PC-9 (cell line): ENCODE results near the gene AVEN. TPM values are rescaled to one million over a fixed set of nuclear protein-coding genes. Genes with fewer than 3 reads are reported as not detected.
"Not testable (repeated sequence)": the region's sequence is repeated elsewhere in the genome, so short reads cannot be mapped to it uniquely, and the experiment has no call there.

Experiments
- BruUV-seq: library from RNA; stranded (reverse); fragments of 400-500 nt; replicated peaks from 2 replicates; lab custom pipeline; 2021; lab: Mats Ljungman, UMichigan
- CTCF ChIA-PET: fragments of 300-600 bp; sonication (Branson Sonifier 250); formaldehyde crosslinking; loops from one replicate; lab custom pipeline; 2022; ENCODE audit warnings: antibody characterized with exemption; lab: Charles Lee
- POLR2A ChIA-PET: fragments of 300-600 bp; sonication (Branson Sonifier 250); formaldehyde crosslinking; loops from one replicate; lab custom pipeline; 2022; ENCODE audit warnings: antibody characterized with exemption; ENCODE audit not compliant: unreplicated experiment; lab: Charles Lee
- DNase-seq, 2 experiments: peaks; one replicate each; pipeline versions ENCODE4 v3.0.0 to v3.0.0-alpha.2; 2015 to 2022; ENCODE audit warnings: mixed read lengths in 1 of 2
- H2AFZ ChIP-seq: fragments of 200-600 bp; sonication (generic); 2 replicates; pipeline ENCODE4 v1.8.1; 2017; ENCODE audit warnings: antibody characterized with exemption
- H3F3A ChIP-seq: fragments of 200-600 bp; sonication (generic); 2 replicates; pipeline ENCODE4 v1.8.1; 2017; ENCODE audit warnings: antibody characterized with exemption, mild to moderate bottlenecking, low read depth; ENCODE audit not compliant: insufficient read depth
- H3K27ac ChIP-seq: fragments of 200-600 bp; sonication (generic); 2 replicates; pipeline ENCODE4 v1.6.1; 2016; ENCODE audit warnings: mixed run types
- H3K27me3 ChIP-seq: fragments of 200-600 bp; sonication (generic); 2 replicates; pipeline ENCODE4 v1.6.1; 2016; ENCODE audit warnings: low read depth, mixed run types; ENCODE audit not compliant: insufficient read depth
- H3K36me3 ChIP-seq: fragments of 200-600 bp; sonication (generic); 2 replicates; pipeline ENCODE4 v1.6.1; 2016; ENCODE audit warnings: low read depth, mixed run types
- H3K4me1 ChIP-seq: fragments of 200-600 bp; sonication (generic); replicated peaks from 2 replicates; pipeline ENCODE4 v1.6.1; 2016; ENCODE audit warnings: mixed run types; ENCODE audit not compliant: insufficient read depth
- H3K4me2 ChIP-seq: fragments of 200-600 bp; sonication (generic); 2 replicates; pipeline ENCODE4 v1.6.1; 2017; ENCODE audit warnings: mixed run types
- H3K4me3 ChIP-seq: fragments of 200-600 bp; sonication (generic); 2 replicates; pipeline ENCODE4 v1.6.1; 2016; ENCODE audit warnings: mixed run types
- H3K79me2 ChIP-seq: fragments of 200-600 bp; sonication (generic); 2 replicates; pipeline ENCODE4 v1.6.1; 2017; ENCODE audit warnings: low read depth, mixed run types
- H3K9me2 ChIP-seq: fragments of 200-600 bp; sonication (generic); 2 replicates; pipeline ENCODE4 v1.8.1; 2017; ENCODE audit warnings: mild to moderate bottlenecking; ENCODE audit not compliant: insufficient read depth
- H3K9me3 ChIP-seq: fragments of 200-600 bp; sonication (generic); 2 replicates; pipeline ENCODE4 v1.8.1; 2016; ENCODE audit warnings: low read depth; ENCODE audit not compliant: insufficient read depth
- H4K20me1 ChIP-seq: fragments of 200-600 bp; sonication (generic); 2 replicates; pipeline ENCODE4 v1.8.1; 2017; ENCODE audit not compliant: insufficient read depth
- EZH2 ChIP-seq: fragments of 200-600 bp; sonication (generic); IDR thresholded peaks from 2 replicates; pipeline ENCODE4 v1.8.0; 2017; ENCODE audit warnings: antibody characterized with exemption, low read depth
- intact Hi-C: fragments of 100-400 bp; cut with micrococcal nuclease; formaldehyde crosslinking; loops from one replicate; pipeline ENCODE4 v1.10.0; 2022; ENCODE audit not compliant: unreplicated experiment
- total RNA-seq: library from RNA; stranded (reverse); gene quantifications from 2 replicates; pipeline ENCODE4 v1.2.3, GENCODE V29; 2021
- TF ChIP-seq, protein P1 (sequence below): fragments of 200-600 bp; sonication (generic); conservative IDR thresholded peaks from 2 replicates; pipeline ENCODE4 v1.6.1; 2017; ENCODE audit warnings: mixed run types, antibody characterized with exemption, mild to moderate bottlenecking, moderate library complexity

Gene AVEN
- total RNA-seq, 1 experiment from 2014 or later = 8.7 TPM

DNA sequence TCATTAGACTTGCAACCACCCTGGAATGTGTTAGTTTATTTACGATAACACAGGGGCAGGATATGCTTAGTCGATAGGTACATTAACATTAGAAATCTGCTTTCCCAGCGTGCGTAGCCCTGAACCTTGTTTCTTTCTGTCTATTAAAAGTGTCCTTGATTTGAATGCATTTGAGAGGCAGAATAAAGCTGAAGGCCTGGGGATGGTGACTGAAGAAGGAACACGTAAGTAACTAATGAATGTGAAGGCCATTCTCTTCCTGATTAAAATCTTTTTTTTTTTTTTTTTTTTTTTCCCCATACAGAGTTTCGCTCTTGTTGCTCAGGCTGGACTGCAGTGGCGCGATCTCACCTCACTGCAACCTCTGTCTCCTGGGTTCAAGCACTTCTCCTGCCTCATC, 213.6 kb downstream of the AVEN start:
- intact Hi-C loops = no loop called here
- ChIA-PET CTCF (no interaction called here), POLR2A (no interaction called here)
- H2AFZ ChIP-seq = no peak overlapping the region
- H3K27me3 ChIP-seq = no peaks in the 10 kb centered on the region
- H3K79me2 ChIP-seq = no peaks in the 10 kb centered on the region
- BruUV-seq = no TSS peak
- H3K9me2 ChIP-seq = no peaks in the 10 kb centered on the region
- H3K4me2 ChIP-seq = no peak overlapping the region
- no peaks in the 10 kb centered on the region for H3K4me1 ChIP-seq
- no peak for DNase-seq
- no peaks in the 10 kb centered on the region for H3K9me3 ChIP-seq
- TF ChIP-seq, protein P1, sequence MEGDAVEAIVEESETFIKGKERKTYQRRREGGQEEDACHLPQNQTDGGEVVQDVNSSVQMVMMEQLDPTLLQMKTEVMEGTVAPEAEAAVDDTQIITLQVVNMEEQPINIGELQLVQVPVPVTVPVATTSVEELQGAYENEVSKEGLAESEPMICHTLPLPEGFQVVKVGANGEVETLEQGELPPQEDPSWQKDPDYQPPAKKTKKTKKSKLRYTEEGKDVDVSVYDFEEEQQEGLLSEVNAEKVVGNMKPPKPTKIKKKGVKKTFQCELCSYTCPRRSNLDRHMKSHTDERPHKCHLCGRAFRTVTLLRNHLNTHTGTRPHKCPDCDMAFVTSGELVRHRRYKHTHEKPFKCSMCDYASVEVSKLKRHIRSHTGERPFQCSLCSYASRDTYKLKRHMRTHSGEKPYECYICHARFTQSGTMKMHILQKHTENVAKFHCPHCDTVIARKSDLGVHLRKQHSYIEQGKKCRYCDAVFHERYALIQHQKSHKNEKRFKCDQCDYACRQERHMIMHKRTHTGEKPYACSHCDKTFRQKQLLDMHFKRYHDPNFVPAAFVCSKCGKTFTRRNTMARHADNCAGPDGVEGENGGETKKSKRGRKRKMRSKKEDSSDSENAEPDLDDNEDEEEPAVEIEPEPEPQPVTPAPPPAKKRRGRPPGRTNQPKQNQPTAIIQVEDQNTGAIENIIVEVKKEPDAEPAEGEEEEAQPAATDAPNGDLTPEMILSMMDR = no peak
- TF ChIP-seq EZH2 = no peak
- no peaks in the 10 kb centered on the region for H3F3A ChIP-seq
- no peaks in the 10 kb centered on the region for H3K36me3 ChIP-seq
- no peak overlapping the region for H3K4me3 ChIP-seq
- H3K27ac ChIP-seq = no peak overlapping the region
- no peaks in the 10 kb centered on the region for H4K20me1 ChIP-seq

DNA sequence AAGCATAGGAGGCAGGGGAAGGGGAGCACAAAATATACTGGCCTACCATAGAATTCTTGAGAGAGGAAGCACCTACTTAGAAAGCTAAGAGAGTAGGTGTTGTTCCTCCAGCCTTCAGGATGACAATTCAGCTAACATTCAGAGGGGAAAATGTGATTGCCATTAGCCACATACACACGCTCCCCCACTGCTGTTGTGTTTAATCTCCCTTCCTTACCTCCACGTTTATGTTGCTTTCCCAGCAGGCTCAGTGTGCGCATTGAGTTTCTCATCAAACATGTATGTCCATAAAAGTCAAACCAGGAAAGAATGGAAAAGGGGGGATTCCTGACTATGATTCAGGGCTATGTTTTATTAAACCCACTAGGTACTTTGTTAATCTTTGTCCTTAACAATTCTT, 215.9 kb downstream of the AVEN start:
- no peaks in the 10 kb centered on the region for H3K9me2 ChIP-seq
- no TSS peak for BruUV-seq
- intact Hi-C loops = no loop called here
- H3K4me1 ChIP-seq = no peaks in the 10 kb centered on the region
- H3K36me3 ChIP-seq = no peaks in the 10 kb centered on the region
- H3F3A ChIP-seq = no peaks in the 10 kb centered on the region
- no peak overlapping the region for H3K27ac ChIP-seq
- ChIA-PET CTCF (no interaction called here), POLR2A (no interaction called here)
- TF ChIP-seq, protein P1 = no peak
- no peak for TF ChIP-seq EZH2
- H3K27me3 ChIP-seq = no peaks in the 10 kb centered on the region
- H3K9me3 ChIP-seq = no peaks in the 10 kb centered on the region
- H3K4me2 ChIP-seq = no peak overlapping the region
- no peaks in the 10 kb centered on the region for H3K79me2 ChIP-seq
- no peak overlapping the region for H3K4me3 ChIP-seq
- H2AFZ ChIP-seq = no peak overlapping the region
- no peak for DNase-seq
- no peaks in the 10 kb centered on the region for H4K20me1 ChIP-seq

DNA sequence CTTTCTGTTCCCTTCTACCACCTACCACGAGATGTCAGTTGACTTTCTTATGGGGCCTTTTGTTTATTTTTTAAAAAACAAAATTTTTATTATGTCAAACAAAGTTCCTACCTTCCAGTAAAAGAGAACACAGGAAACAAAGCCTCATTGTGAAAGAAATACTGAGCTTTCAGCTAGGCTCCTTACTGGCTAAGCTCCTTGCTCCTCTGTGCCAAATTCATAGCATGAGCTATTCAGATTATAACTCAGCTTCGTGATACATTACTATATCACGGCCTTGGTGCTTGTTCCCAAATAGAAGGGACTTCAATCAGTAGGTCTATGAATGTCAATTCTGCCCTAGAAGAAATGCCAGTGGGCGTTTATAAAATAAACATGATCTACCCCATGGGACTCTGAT, 216.5 kb downstream of the AVEN start:
- no peak overlapping the region for H3K27ac ChIP-seq
- no peaks in the 10 kb centered on the region for H3K9me2 ChIP-seq
- intact Hi-C loops = no loop called here
- H2AFZ ChIP-seq = no peak overlapping the region
- H3K4me3 ChIP-seq = no peak overlapping the region
- H3K27me3 ChIP-seq = no peaks in the 10 kb centered on the region
- H3F3A ChIP-seq = no peaks in the 10 kb centered on the region
- H3K79me2 ChIP-seq = no peaks in the 10 kb centered on the region
- no peaks in the 10 kb centered on the region for H3K9me3 ChIP-seq
- DNase-seq = no peak
- no peaks in the 10 kb centered on the region for H3K4me1 ChIP-seq
- no peak overlapping the region for H3K4me2 ChIP-seq
- TF ChIP-seq, protein P1 = no peak
- TF ChIP-seq EZH2 = no peak
- H4K20me1 ChIP-seq = no peaks in the 10 kb centered on the region
- no peaks in the 10 kb centered on the region for H3K36me3 ChIP-seq
- POLR2A ChIA-PET = no interaction called here
- no TSS peak for BruUV-seq
- CTCF ChIA-PET = no interaction called here

DNA sequence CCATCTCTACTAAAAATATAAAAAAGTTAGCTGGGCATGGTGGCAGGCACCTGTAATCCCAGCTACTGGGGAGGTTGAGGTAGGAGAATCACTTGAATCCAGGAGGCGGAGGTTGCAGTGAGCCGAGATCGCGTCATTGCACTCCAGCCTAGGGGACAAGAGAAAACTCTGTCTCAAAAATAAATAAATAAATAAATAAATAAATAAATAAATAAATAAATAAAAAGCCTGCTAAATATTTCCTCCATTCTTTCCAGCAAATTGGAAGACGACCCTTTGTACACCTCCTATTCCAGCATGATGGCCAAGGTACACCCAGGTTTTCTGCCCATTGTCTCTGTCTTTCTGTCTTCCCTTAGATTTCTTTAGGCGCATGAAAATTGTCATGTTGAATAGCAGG, 219.5 kb downstream of the AVEN start:
- H4K20me1 ChIP-seq, H3K79me2 ChIP-seq, H3F3A ChIP-seq, intact Hi-C loops, H3K9me2 ChIP-seq, H3K4me1 ChIP-seq, H3K9me3 ChIP-seq, H3K36me3 ChIP-seq, H3K27me3 ChIP-seq, BruUV-seq, H2AFZ ChIP-seq, H3K4me3 ChIP-seq, CTCF ChIA-PET, H3K27ac ChIP-seq, POLR2A ChIA-PET, H3K4me2 ChIP-seq, DNase-seq: not testable (repeated sequence)
